GM21515 (cell line): ENCODE measurements around the gene LY6G6D.

ENCODE experiments used
- ATAC-seq: cut with Tn5 transposase; IDR thresholded peaks from one replicate; pipeline ENCODE4 v1.9.1; 2021; ENCODE audit not compliant: unreplicated experiment

LY6G6D gene

DNA sequence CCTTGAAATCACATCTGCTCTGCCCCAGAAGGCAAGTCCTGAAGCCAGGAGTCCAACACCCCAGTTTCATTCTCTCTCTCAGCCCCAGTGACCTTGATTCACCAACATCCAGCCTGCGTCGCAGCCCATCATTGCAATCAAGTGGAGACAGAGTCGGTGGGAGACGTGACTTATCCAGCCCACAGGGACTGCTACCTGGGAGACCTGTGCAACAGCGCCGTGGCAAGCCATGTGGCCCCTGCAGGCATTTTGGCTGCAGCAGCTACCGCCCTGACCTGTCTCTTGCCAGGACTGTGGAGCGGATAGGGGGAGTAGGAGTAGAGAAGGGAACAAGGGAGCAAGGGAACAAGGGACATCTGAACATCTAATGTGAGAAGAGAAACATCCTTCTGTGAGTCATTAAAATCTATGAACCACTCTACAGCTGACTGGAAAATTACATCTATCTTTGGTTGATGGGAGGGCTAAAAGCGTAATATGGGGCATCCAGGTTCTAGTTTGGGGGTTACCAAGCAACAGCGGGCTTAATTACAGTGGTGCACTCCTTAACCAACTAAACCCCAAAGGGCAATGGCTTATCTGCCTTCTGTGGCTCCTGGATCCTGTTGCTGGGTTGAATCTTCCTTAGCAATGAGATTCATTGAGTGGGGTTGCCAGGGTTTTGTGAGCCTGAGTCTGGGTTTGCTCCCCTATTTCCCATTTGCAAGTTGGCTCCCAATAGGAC is 2.5 kb downstream of the LY6G6D start:
- no peak for ATAC-seq

DNA sequence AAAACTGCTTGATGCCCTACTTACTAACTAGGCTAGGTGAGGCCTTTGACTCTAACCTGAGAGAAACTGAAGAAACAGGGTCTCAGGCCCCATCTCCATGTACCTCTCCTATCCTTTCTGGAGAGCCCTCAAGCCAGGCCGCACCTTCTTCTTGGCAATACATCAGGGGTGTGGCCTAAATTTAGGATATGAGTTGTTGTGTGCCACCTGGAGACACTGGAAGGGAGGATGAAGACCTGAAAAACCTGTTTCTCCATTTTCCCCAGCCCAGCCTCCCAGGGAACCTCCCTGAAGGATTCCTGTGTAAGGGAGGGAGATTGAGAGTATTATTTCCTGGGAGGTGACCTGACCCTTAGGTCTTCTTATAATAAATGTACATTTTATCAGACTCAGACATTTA is 3.1 kb downstream of the LY6G6D start:
- no peak for ATAC-seq

DNA sequence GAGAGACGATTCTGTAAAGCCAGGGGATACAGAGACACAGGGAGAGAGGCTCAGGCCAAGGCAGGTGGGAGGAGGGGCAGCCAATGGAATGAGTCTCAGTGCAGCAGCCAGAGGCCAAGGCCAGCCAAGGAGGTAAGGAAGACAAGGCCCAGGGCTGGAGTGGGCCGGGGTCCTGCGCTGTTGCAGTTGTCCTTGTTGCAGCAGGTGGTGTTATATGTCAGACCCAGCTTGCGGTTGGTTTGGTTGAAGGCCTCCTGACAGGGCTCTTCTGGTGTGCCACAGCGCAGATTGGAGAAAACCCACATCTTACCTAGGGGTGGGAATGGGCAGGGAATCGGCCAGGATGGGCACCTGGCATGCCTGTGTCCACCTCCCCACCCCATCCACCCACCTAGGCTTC is 3.9 kb downstream of the LY6G6D start:
- ATAC-seq: no peak

DNA sequence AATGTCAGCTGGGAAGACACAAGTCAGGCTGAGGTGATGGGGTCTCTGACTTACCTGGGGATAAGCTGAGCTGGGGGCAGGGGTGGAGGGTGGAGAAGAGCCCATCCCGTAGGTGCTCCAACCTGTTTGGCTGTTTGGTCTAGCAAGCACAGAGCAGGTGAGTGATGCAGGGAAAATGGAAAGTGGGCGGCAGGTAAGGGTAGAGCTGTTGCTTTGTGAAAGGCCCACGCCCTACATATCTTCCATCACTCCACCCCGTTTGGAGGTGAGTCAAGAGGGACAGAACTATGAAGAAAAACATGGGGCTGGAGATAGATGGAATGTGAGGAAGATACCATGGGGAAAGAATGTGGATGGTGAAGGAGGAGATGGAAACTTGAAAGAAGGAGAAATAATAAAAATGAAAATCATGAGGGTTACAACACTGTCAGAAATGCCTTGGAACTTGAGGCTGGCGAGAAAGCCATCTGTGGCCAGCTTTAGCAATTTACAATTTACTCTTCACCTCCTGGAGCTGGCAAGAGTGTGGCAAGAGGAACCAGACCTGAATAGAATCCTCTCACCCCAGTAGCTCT is 5.1 kb downstream of the LY6G6D start:
- no peak for ATAC-seq

DNA sequence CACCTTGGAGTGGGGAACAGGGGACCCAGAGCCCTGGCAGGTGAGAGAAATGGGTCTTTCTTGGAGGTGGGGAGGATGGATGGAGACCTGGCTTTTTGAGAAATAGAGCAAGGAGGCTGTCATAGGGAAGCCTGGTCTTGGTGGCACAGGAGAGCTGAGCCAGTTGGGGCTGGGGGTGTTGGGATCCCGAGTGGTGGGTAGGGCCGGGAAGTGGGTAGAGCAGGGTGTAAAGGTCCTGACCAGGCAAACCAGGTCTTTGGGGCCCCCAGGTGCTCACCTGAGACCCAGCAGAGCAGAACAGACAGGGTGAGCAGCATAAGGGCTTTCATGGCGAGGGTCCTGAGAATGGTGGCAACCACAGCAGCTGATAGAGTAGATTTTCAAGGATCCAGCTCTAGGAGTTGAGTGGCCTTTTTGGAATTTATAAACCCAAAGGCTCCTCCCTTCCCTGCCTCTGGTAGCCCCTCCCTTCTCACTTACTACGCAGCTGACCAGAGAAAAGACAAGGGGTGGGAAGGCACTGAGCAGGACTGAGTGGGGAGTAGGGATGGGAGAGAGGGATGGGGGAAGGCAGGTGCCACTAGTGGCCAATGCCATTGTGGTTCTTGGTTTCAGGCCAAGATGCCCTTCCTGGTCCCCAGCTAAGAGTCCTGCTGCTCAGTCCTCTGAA is 6.3 kb downstream of the LY6G6D start, which contains the start of gene LY6G6C:
LY6G6C (minus strand) TSS at position 396 of the 670 bp plus-strand sequence; CDS start at position 329, 67 bp downstream.
- no peak for ATAC-seq

DNA sequence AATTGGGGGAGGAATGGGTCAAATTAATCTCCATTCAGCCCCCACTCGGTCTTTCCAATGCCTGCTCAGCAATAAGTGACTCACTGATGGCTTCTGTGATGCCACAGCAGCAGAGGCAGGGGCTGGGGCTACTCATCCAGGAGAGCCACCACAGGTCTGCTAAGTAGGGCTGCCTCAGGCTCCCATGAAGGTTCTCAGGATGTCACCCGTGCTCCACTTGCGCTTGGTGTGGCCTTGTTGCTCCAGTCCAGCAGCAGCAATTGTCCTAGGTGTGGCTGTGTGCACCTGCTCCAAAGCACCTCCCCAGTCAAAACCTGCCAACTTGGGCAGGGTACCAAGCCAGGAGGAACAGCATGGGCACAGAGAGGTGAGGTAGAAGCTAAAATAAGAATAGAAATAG is 7.0 kb downstream of the LY6G6D start:
- no peak for ATAC-seq

DNA sequence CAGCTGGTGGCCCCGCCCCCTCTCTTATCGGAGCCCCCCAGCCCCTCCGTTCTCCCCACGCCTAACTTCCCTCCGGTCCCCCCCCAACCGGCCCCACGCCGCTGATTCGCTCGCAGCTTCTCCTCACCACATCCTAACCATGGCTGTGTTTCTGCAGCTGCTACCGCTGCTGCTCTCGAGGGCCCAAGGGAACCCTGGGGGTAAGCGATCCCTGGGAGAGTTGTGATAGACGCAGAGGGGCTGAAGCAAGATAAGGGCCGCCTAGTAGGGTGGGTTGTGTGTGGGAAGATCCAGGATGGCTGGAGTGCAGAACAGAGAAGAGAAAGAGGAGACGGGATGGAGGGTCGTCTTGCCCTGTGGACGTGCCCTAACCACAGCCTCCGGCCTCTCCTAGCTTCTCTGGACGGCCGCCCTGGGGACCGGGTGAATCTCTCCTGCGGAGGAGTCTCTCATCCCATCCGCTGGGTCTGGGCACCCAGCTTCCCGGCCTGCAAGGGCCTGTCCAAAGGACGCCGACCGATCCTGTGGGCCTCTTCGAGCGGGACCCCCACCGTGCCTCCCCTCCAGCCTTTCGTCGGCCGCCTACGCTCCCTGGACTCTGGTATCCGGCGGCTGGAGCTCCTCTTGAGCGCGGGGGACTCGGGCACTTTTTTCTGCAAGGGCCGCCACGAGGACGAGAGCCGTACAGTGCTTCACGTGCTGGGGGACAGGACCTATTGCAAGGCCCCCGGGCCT is 8.3 kb downstream of the LY6G6D start, which contains the start of gene MPIG6B:
MPIG6B (plus strand) TSS at position 129 of the 735 bp plus-strand sequence; CDS start at position 140, 11 bp downstream.
- ATAC-seq: no peak

DNA sequence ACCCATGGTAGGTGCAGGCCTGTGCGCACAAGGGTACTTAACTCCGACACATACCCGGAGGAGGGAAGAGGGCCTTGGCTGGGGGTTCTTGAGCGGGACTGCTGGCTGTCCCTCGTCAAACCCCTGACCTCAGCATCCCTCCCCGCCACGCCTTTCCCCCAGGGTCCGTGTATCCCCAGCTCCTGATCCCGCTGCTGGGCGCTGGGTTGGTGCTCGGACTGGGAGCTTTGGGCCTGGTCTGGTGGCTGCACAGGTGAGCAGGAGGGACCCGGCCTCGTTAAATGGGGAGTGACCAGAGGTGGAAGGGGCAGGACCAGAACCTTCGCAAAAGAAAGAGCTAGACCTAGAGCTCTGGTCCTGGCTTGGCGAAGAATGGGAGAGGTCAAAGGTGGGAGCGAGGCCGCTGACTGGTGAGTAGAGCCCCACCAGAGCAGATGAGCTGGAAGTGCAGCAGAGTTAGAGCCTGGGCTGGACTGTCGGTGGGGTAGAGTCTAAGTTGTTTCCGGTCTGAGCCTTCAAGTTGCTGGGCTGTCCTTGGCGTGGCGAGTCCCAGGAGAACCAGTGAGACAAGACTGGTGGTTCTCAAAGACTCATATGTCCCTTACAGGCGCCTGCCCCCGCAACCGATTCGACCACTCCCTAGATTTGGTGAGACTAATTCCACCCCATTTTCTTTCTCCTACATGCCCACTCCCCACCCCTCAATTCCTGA is 9.0 kb downstream of the LY6G6D start:
- no peak for ATAC-seq

DNA sequence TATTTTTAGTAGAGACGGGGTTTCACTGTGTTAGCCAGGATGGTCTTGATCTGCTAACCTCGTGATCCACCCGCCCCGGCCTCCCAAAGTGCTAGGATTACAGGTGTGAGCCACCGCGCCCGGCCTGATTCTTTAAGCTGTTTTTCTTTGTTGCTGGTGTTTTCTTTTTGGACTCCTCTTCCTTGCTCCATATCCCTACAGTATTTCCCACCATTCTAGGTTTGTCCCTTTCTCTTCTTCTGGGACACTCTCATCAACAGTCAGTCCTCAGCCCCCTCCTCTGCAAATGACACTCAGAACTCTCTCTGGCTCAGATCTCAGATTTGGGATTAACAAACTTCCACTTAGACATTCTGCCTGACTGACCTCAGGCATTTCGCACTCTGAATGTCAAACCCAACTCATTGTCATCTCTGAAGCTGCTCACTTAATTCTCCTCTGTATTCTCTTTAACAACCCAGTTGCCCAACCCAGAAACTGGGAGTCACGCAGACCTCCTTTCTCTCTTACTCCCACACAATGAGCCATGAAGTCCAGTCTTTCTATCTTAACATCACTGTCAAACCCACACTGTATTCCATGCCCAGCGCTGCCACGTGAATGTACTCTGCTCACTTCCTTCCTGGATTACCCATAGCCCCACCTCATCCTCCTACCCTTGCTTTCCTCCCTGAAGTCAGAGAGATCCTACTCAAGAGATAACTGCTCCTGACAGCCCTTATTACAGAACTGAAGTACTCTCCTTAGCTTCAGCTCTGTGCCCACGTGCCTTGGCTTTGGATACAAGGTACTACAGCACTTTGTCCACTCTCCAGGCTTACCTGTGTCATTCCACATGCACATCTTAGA is 10.6 kb downstream of the LY6G6D start:
- ATAC-seq: no peak

- ATAC-seq: no peak
Measured at GRCh38 chr6:31727034-31727716, 12.0 kb downstream of the LY6G6D start.

- ATAC-seq: no peak
Measured at GRCh38 chr6:31727717-31728671, 12.8 kb downstream of the LY6G6D start.

- no peak for ATAC-seq
Measured at GRCh38 chr6:31728767-31729514, 13.8 kb downstream of the LY6G6D start, which contains the start of gene DDAH2. Gene DDAH2, minus strand, starts transcription at chr6:31729299. Its CDS starts 138 bp downstream, at chr6:31729161.

DNA sequence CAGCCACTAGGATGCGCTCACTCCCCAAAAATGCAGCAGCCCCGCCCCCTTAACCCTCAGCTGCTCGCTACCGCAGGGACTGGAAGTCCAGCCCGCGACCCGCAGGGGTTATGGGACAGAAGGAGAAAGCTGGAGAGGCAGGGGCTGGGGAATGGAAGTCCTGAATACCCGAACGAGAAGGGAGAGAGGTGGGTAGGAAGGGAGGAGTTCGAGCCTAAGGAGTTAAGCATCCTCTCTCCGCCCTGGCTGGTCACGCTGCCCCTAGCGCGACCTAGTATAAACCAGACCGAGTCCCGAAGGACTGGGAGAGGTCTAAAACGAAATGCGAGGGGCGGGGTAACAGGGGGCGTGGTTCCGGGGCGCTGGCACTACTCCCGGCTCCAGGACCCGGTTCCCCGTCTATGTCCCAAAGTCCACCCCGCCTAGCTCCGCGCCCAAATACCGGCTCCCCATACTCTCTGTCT is 14.4 kb downstream of the LY6G6D start:
- ATAC-seq: peak; percentile 41

DNA sequence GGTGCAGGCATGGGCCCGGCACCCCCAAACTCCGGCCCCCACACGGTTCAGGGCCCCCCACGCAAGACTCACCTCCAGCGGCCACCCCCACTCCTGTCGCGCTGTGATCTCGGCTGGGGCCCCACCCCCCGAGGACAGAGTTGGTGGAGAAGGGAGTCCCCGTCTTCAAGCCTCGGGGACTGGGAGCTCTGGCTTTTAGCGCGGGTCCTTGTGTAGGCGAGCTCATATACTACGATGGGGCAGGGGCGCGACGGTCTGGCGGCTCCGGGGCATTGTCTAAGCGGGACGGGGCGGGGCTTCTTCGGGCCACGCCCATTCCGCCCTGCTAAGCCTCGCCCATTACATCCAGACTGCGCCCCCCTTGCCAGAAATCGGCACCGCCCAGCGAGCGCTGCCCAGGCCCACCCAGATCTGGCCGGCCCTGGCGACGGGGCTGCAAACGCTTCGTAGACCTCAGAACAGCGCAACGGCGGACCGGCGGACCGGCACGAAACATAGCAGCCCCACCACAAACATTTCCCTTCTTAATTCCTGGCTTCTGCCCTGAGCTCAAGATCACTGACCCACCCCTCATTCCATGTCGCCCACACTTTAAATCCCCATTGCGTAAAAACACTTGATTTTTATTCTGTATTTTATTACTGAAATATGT is 15.0 kb downstream of the LY6G6D start:
- peak; percentile 37 for ATAC-seq

GRCh38 chr6:31730631-31731086 is 15.5 kb downstream of the LY6G6D start:
- no peak for ATAC-seq

GRCh38 chr6:31732029-31732428 is 16.9 kb downstream of the LY6G6D start:
- ATAC-seq: no peak

- ATAC-seq: no peak
Measured at GRCh38 chr6:31733734-31734133, 18.6 kb downstream of the LY6G6D start.
